Fibroblast of skin of left biceps (primary cell): ENCODE measurements around the gene TPP1.

Source experiments
- DNase-seq, 2 experiments: peaks; one replicate each; pipeline ENCODE4 v3.0.0-alpha.2; 2013; ENCODE audit warnings: low read depth in 2 of 2

TPP1 gene

GRCh38 chr11:6611092-6611962, 7.9 kb downstream of the TPP1 start:
- DNase-seq, result no peak

GRCh38 chr11:6610591-6610990, 8.6 kb downstream of the TPP1 start:
- DNase-seq, result no peak

GRCh38 chr11:6609502-6610015, 9.7 kb downstream of the TPP1 start:
- no peak for DNase-seq

- DNase-seq, result no peak
Measured at GRCh38 chr11:6608726-6609501, 10.3 kb downstream of the TPP1 start.

- DNase-seq, result no peak
Measured at GRCh38 chr11:6608011-6608410, 11.2 kb downstream of the TPP1 start.

GRCh38 chr11:6607190-6607795, 11.9 kb downstream of the TPP1 start:
- peak in 1 of 2 experiments; percentile 22 for DNase-seq

GRCh38 chr11:6606471-6607189, 12.6 kb downstream of the TPP1 start:
- DNase-seq, result peak; percentile 82

GRCh38 chr11:6604790-6605189, 14.4 kb downstream of the TPP1 start:
- no peak for DNase-seq

- DNase-seq, result peak in 1 of 2 experiments; percentile 18
Measured at GRCh38 chr11:6604081-6604626, 15.1 kb downstream of the TPP1 start.

GRCh38 chr11:6603287-6604080, 15.7 kb downstream of the TPP1 start, which contains the start of the genes ILK and RRP8:
TSS of gene ILK (plus strand) at chr11:6603774. CDS start at chr11:6604272, 498 bp downstream.
TSS of gene RRP8 (minus strand) at chr11:6603616. CDS start at chr11:6603502, 114 bp downstream.
- peak; percentile 59 to 68 for DNase-seq

GRCh38 chr11:6602096-6602940, 16.9 kb downstream of the TPP1 start:
- no peak for DNase-seq

- DNase-seq, result no peak
Measured at GRCh38 chr11:6601041-6601461, 18.2 kb downstream of the TPP1 start.

GRCh38 chr11:6599881-6600390, 19.3 kb downstream of the TPP1 start:
- no peak for DNase-seq

- DNase-seq, result no peak
Measured at GRCh38 chr11:6599449-6599848, 19.8 kb downstream of the TPP1 start.

- DNase-seq, result no peak
Measured at GRCh38 chr11:6598555-6598954, 20.7 kb downstream of the TPP1 start.

- DNase-seq, result no peak
Measured at GRCh38 chr11:6596239-6596877, 22.9 kb downstream of the TPP1 start.

GRCh38 chr11:6594142-6594768, 25.0 kb downstream of the TPP1 start:
- DNase-seq, result no peak

- no peak for DNase-seq
Measured at GRCh38 chr11:6588018-6588417, 31.2 kb downstream of the TPP1 start.
